Activated CD4-positive, alpha-beta T cell treated with anti-CD3 and anti-CD28 coated beads for 4 hours (primary cell): ENCODE measurements around the gene BCL2.

ENCODE experiments used
- DNase-seq, 2 donors: peaks; one replicate each; pipeline ENCODE4 v3.0.0-alpha.2; 2020

BCL2 gene

DNA sequence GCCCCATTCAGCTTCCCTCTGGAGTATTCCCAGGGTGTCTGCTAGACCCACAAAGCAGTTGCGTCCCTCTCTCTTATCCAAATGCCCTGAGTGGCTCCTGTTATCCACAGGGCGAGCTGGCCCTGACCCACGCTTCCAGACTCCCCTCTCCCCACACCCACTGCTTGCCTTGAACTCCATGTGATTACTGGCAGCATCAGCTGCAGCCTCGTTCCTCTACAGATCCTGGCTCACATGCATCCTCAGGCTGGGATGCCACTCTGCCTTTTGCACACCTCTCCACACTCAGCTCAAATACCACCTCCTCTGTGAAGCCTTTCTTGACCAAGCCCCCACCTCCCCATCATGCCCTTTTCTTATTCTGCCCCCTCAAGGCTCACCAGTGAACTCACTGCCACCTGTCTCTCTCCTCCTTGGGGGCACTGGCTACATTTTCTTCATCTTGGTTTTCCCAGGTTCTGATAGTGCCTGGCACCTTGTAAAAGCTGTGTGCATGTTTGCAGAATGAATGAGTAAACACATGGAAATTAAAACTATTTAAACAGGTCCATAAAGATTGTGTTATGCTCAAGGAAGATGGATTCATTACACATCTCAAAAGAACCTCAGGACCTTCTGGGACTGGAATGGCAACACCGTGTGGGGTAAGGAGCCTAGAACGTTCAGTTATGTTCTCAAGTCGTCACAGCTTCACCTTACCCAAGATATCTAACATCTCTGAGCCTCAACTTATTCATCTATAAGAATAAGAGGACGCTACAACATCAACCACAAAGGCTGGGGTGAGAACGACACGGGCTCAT is 165.0 kb downstream of the BCL2 start:
- DNase-seq = no peak

DNA sequence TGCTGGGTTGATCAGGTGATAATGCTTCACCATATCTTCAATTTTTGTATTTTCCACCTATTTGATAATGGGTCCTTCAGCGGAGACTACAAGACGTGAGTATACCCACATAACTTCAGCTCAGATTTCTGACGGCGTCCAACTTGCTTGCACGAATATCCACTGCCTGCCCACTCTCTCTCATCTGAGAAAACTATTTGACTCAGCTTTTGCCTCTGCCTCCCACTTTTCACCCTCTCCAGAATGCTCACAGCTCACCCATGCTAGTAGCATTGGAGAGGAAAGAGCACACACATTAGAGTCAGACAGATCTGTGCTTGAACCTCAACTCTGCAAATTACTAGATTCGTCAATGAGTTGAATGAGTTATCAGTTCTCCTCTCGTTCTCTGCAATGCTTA is 166.8 kb downstream of the BCL2 start:
- DNase-seq = peak in 1 of 2 donors; percentile 27

DNA sequence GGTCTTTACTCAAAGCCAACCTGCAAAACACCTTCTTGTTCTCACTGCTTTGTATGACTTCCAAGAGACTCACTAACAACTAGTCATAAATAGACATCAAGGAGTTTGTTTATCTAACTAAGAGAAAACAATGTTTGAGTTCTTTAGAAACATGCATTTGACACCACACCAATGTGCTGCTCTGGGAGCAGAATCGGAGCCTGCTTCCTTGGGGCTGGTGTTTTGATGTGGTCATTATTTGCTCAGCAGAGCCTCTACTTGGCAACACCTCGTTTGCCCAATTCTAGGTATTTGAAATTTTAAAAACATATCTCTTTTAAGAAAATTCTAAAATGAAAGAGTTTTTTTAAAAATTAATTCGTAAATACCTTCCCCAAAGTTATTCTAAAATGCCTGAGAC is 167.5 kb downstream of the BCL2 start:
- peak; percentile 33 to 34 for DNase-seq

DNA sequence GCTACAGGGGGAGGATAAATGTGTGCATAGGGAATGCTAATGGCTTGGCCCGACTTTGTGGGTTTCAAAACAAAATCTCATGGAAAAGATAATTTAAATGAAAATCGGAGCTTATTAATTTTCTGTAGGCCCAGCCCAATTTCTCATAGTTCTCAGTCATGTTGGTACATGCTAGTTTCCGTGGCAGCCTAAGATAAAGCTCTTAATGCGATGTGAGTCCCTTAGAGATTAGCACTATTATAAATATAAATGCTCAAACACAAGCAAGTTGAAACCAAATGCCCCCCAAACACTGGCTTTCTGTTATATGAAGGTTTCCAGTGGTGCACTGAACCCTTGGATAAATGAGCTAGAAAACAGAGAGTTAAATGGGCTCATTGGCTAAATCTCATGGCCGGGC is 168.0 kb downstream of the BCL2 start:
- DNase-seq = no peak

DNA sequence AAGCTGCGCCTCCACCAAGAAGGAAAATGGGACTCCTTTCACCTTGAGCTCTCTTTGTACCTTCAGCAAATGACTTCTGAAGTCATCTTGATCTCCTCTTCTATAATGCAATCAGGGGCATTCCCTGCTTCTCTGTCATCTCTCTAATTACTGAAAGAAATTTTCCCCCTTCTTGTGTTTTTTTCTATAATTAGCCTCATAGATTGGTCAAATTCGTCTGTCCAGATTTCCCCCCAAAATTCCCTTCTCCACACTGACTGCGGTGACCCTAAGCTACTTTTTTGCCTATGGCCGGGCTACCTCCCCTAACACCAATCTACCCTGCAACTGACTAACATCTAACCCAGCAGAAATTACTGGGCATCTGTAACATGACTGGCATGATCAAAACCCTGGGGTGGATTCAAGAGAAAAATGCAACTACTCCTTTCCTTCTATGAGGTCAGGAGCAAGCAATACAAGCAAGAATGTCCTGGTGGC is 168.6 kb downstream of the BCL2 start:
- DNase-seq = no peak

DNA sequence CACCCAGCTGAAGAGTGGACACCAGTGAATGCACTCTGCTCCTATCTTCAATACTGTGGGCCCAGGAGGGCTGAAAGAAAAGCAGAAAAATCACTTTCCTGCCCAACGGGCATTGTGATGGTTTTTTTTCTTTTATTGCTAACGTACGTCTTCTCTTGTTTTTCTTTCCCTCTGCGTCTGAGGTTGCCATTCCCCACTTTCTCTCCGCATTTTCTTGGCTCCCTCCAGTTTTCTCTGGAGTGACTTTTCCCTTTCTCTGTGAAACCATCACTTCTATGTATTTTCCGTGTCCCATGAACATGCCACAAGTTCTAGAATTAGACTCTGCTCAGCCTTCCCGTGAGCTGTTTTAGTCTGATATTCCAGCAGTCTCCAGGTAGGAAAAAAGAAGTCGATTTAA is 169.2 kb downstream of the BCL2 start:
- DNase-seq = no peak

DNA sequence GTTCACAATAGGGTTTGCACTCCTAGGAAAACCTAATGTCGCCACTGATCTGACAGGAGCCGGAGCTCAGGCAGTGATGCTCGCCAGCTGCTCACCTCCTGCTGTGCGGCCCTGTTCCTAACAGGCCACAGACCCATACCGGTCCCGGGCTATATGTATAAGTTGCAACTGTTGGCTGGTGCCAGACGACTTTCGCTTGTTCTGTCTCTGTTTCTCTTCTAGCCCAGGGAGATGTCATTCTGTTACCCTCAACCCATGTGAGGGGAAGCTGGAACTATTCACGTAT is 170.3 kb downstream of the BCL2 start:
- no peak for DNase-seq

DNA sequence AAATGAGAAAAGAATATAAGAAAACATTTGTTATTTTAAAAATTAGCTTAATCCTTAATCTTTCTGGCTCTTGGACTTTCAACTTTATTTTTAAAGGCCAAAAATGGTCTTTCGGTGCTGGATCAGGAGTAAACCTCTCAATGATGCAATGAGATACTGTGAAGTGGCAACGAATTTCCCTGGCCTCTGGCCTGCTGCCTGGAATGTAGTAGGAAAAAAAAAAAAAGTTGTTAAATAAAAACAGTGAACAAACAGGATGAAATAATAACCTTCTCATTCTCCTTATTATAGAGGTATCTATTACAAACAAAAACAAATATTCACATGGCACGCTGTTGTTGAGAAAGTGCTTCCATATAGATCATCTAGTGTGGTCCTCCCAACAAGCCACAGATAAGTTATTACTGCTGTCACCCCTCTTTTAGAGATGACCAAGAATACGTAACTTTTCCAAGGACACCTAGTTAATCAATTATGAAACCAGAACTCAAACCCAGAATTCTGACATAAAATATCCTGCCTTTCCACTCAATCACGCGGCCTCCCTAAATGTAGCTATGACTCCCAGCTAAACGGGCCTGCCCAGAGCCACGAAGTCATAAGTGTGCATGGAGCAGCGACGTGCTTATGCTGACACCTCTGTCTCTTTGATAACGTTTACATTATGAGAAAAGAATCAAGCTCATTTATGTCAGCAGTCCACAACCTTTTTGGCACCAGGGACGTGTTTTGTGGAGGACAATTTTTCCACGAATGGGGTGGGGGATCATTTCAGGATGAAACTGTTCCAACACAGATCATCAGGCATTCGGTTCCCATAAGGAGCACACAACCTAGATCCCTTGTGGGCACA is 170.9 kb downstream of the BCL2 start:
- no peak for DNase-seq

DNA sequence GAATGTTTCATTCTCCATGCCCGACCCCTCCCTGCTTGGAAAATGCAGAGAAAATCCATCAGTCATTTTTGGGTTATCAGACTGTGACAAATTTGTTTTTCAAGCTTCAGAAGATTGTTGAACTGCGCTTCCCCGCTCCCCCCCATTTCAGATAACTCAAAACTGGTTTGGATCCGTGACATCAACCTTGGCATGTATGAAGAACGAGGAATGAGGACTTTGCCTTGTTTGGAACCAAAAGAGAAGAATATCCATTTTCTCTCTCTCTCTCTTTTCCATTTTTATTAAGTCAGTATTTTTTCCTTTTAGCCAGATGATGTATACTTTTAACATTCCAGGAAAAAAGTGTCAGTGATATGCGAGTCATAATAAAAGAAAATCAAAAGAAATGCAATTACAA is 171.6 kb downstream of the BCL2 start:
- no peak for DNase-seq

DNA sequence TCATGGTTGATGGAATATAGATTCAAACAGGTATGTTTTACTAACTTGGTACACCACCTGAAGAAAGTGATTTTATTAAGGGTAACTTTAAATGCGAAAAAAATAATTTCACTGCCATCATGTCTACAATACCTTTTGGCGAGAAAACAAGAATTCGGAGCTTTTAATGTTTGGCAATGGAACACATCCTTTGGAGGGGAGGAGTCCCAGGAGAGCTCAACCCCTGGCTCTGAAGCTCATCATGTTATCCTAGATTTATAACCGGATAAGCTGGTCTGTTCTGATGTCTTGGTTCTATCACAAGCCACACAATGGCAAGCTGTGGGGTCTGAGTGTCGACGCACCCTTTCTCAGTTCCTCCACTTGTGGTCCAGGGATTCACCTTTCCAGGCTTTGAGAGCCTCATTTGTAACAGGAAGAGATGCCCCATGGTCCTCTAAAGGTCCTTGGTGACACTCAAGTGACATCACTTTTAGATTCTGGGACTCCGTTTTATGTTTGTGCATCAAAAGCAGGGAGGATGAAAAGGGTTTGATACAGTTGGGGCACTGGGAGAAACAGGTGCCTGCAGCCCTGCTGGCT is 172.7 kb downstream of the BCL2 start:
- no peak for DNase-seq

DNA sequence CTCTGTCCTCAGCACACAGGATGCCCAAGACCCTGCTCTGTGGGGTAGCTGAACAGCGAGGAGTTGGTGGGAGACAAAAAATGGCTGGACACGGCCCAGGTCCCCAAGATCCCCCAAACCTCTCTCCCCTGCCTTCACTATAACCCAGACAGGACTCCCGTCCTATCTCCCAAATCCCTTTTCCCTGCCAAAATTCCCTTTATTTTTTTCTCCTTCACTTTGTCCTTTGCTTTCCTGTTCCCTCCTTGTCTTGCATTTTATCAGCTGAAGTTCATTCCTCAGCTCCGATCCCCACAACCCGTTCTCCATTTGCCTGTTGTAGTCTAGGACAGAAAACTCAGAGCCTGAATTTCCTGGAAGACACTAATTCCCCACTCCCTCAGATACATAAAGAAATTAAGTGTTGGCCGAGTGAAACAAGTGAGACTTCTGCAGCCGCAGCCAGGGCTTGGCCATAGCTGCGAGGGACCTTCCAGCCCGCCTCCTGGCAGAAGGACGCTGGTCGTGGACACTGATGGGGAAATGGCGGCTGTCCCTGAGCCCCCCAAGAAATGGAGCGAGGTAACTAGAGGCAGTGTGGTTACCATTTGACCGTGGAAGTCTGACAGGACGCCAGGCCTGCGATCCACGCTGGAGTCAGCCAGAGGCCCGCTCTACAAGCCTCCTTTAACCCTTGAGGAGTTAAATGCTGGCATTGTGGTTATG is 173.6 kb downstream of the BCL2 start:
- DNase-seq = no peak

DNA sequence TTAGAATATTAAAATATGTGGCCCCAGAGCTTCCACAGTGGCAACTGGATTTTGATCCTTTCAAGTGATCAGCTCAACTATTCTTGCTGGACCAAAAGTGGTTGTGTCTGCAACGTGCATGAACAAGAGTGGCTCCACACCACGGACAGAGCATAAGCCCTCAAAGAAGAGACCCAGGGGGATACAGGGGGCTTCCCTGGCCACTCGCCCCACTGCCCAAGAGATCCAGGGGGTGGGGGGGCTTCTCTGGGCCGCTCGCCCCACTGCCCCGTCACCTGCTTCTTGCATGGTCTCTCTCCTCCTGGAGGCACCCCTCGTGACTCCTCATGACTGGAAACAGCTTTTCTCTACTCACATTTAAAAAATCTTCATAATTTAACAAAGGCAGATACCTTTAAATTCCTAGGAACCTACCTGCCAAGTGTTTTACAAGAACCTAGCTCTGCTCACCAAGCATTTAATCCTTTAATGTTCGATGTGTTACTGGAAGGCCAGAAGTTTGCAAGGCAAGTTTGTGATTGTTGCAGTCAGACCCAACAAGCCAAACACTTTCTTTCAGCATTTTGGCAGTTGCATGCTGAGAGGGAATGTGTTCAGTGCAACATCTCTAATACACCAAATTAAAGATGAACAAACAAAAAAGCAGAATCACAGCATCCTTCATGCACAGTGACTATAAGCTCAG is 174.3 kb downstream of the BCL2 start:
- no peak for DNase-seq

DNA sequence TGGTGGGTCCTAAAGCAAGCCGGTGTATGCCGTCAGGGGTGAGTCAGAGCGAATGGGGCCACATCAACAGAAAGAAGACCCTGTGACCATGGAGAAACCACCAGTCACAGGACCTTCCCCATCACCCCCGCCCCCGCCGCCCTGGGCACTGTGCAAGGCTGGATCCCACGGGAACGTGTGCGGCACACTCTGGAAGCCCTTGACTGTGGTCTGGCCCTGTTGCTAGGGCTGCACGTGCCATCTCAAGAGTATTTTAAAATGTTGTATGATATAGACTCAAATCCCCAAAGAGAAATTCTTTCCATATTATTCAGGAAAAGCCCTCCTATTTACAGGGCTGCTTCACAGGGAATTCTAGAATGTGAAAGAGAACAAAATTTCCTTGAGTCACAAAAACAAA is 174.8 kb downstream of the BCL2 start:
- no peak for DNase-seq

DNA sequence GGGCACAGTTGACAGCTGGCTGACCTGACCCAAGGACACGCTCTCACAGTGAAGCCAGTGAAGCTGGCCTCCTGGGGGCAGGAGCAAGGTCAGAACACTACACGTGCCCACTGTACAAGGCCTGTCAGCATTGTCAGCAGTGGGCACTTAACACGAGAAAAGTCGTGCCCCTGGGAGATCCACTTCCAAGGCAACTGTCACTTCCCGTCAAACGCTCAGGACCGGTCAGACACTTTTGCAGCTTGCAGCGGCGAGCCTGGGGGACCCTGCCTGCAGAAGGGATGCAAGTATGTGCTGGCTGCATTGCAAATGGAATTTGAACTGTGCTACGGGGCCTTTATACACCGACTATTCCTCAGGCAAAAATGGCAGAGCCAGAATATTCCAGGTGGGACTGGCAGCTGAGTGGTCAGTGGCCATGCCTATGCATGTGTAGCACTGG is 176.2 kb downstream of the BCL2 start:
- no peak for DNase-seq

DNA sequence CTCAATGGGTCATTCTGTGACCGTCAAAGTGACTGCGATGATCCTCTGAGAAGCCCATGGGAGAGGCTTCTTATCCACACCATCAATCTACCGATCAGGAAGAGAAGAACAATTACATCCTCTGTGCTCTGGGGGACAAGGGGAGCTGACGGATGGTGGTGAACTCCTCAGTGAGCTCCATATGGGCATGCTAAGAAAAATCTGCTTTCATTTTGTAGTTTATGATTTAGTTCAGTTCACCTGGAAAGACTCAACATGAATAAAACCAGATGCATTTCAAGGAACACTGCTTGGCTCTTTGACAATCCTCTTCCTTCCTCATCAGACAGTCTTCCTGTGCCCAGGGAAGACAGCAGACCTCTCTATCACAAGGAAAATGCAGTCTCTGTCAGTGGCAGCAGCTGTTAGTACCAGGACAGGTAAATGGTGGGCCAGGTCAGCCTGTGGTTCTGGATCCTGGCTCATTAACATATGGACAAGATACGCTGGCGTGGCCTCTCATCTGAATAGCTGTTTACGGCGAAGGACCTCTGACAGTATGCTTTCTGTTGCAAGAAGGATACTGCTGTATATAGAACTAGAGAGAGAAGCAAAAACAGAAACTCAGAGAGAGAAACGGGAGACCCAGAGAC is 176.9 kb downstream of the BCL2 start:
- DNase-seq = no peak

DNA sequence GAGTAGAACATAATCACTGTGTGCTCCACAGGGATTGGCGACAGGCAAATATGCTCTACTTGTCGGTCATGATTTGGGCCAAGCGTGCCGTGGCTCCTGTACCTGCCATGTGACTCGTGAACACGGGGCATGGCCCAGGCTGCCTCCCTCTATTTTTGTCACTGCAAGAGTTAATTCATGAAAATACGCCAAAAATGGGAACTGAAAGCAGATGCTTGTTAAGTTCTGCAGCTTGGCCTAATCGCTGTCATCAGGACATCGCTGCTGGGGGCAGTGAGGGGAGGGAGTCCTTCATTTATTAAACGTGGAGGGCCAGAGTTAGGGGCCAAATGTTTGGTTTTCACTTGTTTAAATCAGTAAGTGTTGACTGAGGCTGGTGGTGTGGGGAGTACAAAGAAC is 177.8 kb downstream of the BCL2 start:
- no peak for DNase-seq

DNA sequence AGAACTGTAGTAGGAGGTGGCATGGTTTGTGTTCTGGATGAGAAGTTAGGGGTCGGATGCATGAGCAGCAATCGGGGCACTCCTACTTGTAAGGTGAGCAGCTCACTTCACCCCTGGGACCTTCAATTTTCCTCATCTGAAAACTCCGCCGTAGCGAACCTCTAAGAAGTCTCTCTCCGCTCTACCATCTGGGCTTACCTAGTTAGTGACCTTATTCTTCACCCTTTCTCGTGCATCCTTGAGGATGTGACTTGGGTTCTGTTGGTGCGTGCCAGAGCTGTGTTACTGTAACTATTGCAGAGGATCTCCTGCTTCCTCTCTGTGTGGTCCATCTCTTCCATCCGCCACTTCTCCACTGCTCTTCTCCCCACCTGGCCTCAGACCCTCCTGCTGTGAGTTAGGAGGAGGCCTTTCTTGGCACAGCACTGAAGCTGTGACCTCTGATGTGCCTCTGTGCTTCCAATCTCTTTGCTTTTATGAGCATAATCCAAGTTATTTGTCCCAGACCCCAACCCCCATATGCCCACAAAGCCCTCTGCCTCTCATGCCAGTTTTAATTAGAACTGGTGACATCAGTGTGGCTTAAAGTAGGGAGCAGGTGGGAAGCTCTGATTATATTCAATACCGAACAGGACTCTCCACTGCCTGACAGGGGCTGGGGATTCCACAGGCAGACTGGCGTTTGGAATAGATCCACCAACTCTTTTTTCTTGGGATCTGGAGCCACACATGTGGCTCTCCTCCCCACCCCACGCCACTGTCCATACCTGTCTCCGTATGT is 178.4 kb downstream of the BCL2 start:
- no peak for DNase-seq

DNA sequence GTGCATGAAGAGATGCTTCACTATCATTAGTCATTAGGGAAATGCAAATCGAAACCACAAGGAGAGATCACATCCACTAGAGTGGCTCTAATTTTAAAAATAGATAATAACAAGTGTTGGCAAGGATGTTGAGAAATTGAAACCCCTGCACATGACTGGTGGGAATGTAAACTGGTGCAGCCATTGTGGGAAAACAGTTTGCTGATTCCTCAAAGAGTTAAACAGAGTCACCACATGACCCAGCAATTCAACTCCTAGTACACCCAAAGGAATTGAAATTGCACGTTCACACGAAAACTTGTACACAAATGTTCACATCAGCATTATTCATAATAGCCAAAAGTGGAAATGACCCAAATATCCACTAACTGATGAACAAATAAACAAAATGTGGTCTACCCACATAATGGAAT is 179.5 kb downstream of the BCL2 start:
- DNase-seq = no peak

DNA sequence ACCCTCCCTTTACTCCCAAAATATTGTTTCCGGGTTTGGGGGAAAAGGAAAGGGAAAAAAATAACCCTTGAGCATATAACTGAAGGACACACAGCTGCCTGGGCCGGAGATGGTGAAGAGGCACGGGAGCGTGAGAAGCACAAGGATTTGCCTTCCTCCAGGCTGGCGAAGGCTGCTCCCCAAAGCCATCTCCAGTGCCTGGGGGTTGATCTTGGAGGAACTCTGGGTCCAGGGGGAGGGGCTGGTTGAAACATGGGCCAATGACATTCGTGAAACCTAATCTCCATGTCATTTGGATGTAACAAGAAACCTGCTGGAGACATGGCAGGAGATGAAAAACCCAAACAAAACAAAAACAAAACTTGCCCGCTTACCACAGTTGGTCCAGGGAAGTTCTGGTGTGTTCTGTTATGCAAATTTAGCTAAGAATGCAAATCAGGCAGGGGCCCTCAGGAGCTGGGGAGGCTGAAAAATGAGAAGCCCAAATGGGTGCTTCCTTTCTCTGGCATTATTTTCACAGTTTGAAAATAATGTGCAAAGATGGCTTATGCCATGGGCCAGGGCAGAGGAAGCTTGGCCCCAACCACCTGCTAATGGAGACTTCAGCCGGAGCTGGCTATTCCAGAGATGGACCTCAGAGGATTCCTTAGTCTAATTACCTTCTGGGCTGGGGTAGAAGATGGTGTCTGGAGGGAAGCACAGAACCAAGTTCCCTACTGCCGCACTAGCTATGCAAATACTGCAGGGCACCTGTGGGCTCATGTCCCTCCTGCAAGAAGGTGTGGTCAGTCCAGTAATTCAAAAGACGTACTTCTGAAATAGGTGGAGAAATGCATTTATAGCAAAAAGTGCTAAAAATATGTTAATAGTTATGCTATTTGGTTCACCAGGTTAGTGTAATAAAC is 180.9 kb downstream of the BCL2 start:
- DNase-seq = no peak

DNA sequence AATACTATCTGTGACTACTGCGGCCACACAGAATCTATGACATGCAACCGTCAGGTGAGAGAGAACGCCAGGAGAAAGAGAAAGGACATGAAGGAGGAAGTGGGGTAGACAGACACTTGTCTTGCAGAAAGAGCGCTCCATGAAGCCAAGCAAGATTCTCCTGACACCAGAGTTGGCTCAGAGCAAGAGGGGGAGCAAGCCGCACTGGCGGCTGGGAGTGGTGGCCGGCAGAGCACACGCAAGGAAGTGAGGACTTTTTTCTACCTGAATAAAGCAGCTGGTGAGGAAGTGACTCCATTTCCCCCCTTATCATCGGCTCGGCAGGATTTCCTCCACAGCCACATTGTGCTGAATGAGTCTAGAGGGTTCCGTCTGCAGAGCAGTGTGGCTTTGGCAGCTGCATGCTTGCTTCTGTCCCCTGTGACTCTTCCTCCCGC is 181.6 kb downstream of the BCL2 start:
- peak; percentile 50 to 57 for DNase-seq
